HG03457 (cell line): ENCODE measurements around the gene GFY.

ENCODE experiments used
- ATAC-seq: cut with Tn5 transposase; IDR thresholded peaks from one replicate; pipeline ENCODE4 v1.9.1; 2021; ENCODE audit warnings: moderate number of reproducible peaks; ENCODE audit not compliant: unreplicated experiment

GFY gene

DNA sequence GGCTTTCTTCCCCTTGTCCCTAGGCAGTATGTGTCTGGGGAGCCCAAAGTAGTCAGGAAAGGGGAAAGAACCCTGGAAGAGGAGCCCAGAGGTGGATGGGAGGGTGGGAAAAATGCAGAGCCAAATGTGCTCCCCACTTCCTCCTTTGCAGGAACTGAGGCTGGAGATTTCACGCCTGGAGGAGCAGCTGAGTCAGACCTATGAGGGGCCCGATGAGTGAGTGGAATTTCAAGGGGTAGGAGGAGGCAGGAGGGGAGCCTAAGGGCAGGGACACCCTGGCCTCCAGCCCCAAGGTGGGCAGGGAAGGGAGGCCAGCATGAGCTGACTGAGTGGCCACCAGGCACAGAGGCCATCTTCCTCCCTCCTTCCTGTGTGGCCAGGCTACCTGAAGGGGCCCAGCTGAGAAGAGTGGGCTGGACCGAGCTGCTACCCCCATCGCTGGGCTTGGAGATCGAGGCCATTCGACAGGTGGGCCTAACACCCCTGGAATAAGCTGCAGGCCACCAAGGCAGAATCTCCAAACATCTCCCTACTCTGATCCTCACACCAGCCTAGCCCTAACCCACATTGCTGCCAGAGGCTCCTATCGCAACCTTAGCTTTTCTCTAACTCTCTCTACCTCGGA lies 16.3 kb upstream of the GFY start:
- no peak for ATAC-seq

DNA sequence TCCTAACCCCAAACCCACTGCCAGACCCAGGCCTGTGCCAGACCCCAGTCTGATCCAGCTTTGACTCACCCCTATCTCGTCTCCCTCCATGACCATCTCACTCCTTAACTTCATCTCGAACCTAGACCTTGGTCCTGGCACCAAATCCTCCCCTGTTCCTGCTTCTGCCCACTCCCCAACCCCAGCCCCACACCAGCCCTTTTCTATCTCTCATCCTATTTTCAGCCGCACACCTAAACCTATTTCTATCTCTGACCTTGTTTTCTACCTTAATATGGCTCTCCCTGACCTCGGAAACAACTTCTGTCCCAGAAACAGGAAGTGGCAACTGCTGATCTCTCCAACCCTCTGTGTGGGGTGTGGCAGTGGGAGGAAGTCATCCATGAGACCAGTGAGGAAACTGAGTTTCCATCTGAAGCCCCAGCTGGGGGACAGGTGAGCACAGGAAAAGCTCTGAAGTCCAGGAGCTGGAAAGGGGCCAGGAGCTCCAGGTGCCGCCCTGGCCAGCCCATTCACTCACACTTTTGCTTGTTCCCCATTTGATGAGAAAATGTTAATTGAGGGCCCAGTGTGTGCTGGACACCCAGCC lies 15.7 kb upstream of the GFY start:
- ATAC-seq, result no peak

DNA sequence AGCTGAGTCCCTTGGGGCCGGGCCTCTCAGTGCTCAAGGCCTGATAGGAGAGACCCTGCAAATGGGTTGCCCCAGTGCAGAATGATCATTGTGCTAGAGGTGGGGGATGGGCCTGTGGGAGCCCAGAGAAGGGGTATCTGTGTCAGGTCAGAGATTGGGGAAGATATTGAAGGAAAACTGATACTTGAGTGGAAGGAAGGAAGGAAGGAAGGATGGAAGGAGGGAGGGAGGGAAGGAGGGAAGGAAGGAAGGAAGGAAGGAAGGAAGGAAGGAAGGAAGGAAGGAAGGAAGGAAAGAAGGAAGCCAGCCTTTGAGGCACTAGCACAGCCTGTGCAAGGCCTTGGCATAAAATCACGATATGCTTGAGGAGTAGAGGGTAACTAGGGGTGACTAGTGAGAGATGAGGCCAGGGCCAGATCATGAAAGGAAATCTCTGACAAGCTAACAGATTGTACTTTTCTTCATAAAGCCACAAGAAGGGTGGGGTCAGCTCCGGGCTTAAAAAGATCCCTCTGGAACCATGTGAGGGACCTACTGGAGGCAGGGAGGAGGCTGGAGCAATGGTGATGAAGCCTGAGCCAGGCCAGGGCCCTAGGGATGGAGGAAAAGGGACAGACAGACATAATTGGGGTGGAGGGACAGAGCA lies 13.4 kb upstream of the GFY start:
- no peak for ATAC-seq

DNA sequence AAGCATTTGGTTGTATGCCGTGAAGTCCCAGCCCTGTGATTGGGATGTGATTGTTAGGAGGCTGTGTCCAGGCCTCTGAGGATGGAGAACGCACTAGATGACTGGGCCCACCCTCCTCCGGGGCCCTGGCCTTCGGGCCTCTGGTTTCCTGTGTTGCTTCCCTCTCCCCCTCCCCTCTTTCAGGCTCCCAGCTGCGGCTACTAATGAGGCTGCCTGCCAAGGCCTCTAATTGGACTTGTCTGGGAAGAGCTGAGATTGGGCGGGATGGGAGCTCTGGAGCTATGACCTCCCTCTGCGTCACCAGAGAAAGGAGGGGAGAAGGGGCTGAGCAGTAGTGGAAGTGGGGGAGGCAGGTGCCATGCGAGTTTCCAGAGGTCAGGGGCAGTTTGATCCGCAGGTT lies 11.8 kb upstream of the GFY start:
- no peak for ATAC-seq

DNA sequence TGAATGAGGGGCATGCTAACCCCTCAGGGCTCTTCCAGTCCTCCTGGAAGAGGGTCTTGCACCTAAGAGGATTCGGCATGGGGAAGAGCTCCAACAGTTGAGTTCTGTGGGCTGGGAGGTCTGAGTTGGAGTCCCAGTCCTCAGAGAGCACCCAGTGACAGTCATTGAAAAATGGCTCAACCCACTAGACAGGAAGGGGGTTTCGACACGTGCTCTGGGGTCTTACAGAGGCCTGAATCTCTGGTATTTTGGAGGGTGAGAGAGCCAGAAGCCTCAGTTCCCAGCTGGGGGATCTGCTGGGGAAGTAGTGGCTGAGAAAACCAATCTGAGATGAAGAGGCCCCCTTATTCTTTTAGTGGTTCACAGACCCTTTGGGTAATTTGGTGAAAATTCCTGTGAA lies 10.9 kb upstream of the GFY start:
- no peak for ATAC-seq

DNA sequence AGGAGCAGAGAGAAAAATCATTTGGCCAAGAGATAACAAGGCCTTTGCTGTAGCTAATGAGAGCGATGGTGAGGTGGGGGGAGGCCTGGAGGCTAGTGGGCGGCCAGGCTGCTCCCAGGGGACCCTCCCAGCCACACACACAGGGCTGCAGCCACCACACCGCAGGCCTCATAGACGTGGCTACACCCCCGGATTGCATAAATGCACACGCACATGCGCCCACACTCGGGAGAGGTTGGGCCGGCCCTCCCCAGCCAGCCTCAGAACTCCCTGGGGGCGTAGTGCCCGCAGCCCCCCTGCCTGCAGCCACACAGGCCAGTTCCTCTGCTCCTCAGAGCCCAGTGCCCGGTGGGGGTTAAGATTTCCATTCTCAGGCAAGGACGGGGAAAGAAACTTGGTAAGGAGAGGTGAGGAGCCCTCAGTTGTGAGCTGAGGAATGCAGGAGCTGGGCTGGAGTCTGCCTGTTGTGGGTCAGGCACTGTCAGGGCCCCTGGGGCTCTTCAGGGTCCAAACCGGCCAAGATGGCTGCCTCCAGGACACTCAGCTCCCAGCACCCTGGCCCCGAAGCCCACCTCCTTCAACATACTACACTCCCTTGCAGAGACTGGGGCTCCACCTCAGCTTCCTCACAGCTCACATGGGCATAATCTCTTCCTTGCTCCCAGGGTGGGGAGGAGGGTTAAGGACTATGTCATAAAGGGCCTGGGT lies 9.9 kb upstream of the GFY start:
- ATAC-seq, result no peak

DNA sequence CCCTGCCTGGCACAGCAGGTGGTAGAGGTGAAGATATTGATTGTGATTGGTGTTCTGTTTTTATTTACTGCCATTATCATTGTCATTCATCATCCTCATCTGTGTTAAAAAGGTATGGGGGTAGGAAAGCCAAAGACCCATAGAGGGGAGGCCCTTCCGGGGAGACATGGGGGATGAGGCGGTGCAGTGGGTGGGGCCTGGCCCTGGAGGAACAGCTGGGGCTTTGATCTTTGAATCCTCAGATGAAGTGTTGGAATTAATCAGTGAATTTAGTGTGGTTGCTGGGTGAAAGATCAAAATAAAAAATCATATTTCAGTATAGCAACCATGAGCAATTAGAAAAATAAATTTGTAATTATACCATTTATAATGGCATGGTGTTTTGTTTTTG lies 9.4 kb upstream of the GFY start:
- ATAC-seq, result no peak

DNA sequence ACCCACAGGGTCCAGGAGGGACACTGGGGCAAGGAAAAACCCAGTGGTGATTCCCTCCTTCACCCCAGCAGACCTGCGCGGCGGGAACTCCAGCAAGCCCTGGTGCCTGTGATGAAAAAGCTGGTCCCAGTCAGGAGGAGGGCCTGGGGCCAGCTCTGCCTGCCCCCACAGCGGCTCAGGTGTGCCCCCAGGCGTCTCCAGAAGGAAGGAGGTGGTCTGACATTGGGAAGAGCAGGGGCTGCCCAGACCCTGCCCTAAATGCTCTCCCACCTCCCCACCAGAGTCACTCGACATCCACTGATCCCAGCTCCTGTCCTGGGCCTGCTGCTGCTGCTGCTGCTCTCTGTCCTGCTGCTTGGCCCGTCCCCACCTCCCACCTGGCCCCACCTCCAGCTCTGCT lies 8.1 kb upstream of the GFY start:
- no peak for ATAC-seq

DNA sequence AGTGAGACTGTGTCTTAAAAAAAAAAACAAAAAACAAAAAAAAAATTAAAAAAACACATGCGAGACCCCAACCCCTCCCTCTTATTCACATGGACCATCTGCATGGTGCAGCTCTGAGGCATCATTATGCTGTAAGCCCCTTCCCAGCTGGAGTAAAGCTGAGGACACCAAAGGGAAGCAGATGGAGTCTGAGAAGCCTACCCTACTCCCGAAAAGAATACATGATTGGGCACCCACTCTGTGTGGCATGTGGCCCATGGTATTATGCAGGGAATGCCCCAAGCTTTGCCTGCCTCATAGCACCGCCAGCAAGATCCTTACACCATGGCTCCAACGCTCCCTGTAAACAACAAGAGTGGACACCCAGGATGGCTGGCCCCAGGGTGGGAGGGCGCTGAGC lies 6.7 kb upstream of the GFY start:
- ATAC-seq, result no peak

DNA sequence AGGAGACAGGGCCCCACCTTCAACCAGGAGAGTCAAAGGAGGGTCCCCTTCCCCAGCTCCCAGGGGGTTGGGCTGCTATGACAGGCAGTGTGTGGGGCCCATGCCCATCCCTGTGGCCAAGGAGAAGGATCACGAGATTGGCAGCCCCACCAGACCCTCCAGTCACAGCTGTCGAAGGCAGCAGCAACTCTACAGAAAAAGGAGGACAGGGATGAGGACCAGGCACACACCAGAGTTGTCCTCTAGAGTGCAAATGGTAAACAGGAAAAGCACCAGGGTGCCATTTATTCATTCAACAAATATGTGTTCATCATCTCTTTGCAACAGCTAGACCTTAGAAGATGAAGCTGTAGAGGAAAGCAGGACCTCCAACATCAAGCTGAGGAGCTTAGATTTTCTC lies 6.0 kb upstream of the GFY start:
- ATAC-seq, result no peak

DNA sequence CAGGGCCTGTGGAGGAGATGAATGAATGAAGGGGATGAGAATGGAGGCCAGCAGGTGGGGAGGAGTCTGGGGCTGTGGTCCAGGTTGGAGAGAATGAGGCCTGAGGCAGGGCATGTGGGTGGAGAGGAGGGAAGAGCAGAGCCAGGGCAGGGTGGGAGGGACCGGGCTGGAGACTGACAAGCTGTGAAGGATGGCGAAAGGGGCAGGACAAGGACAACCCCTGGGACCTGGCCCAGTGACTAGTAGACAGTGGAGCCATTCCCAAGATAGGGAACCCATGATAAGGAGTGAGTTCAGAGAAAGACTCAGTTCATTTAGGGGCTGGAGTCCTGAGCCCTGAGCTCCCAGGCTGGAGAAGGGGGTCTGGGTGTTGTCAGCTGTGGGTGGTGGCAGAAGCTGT lies 5.0 kb upstream of the GFY start:
- no peak for ATAC-seq

DNA sequence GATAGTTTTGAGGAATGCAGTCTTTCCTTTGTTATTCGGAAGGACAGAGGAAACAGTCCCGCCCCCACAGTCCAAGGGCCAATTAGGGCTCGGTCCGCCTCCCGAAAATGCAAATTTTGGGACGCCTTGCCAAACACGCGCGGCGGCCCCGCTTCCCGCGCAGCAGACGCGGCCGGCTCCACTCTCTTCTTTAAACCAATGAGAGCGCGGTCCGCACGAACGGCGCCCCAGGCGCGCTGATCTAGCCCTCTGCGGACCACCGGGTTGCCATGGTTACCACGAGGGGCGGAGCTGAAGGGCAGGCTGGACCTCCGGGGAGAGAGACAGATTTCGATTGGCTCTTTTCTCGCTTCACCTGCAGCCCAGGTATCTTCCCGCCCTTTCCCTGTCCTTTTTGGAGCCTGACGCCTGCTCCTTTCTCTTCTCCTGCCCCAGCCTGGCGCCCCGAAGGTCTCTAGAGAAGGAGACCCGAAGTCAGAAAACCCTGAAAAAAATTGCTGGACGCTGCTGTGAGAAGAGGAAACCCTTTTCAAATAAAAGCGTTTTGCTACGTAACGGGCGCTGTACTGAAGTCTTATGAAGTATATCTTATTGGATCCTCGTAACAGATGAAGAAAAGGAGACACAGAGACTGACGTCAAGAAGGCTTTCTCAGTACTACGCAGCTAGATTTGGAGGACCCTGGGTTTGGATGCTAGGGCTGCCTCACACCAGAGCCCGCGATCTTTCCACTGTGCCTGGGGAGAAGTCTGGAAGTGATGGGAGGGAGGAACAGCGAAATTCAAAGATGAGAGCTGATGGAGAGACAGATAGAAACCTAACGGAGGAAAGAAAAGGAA lies 3.9 kb upstream of the GFY start:
- no peak for ATAC-seq

DNA sequence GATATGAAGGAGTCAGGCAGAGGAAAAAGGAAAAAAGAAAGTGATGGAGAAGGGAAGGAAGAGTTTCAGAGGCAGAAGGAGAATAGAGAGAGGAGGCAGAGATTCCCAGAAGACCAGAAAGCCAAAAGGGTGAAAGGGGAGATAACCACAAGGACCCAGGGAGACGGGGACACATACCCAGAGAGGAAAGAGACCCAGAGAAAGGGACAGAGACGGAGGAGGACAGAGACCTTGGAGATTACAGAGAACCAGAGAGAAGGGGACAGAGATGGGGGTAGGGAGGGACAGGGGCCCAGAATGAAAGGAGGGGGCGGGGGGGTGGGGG lies 3.3 kb upstream of the GFY start:
- no peak for ATAC-seq

DNA sequence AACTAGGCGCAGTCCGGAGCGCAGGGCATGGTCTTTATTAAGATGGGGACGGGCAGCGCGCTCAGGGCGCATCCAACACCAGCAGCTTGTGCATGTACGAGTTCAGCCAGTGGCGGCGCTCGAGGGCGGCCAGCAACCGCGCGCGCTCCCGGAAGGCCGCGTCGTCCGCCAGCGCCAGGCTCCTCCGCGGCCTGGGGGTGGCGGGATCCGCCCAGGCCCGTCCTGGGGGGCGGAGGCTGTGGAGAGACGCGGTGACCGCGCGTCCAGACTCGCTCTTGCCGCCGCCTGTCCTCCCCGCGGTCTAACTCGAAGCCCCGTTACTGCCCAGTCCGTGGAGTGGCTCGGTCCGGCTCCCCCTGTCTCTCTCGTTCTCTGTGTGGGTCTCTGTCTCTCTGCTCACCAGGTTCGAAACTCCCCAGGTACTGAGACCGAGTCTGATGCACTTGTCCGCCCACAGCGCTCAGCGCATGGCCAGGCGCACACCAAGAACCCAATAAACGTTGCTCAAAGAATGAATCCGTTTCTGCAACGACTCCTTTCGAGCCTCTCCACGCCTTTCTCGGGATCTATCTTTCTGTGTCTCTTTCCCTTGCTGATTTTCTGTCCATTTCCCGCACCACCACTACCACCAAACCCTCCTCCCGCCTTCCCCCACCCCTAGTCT lies 2.6 kb upstream of the GFY start:
- no peak for ATAC-seq

DNA sequence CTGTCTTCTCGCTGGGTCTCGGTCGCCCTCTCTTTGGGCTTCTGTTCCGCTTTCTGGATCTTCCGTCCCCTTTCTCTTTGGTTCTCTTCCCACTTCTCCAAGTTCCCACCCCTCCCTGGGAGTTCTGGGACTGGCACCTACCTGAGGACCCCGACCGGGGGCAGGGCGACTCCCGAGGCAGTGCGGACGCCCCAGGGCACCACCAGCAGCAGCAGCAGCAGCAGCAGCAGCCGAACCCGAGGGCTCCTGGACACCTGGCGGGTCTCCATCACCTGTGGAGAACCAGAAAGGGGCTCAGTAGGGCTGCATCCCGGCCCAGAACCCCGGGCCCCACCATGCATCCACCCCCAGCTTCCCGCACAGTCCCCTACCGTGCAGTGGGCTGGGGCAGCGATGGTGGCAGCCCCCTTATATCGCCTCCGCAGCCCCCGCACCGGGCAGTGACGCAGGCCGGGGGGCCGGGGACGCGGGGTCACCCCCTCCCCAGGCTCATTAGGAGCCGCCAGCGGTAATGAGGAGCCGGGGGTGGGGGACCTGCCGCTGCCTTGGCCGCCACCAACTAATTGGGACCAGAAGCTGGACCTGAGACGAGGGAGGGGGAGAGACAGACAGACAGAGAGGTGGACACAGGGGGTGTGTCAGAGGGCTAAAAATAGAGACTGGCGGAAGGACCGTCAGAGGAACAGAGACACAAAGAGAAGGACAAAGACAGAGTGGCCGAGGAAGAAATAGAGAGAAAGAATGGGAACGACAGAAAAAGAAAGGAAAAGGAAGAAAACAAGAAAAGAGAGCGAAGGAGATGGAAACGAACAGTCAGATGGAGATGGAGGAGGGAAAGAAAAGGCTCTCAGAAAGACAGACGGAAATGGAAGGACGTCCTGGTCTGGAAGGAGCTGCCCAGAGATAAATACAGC lies 1.9 kb upstream of the GFY start, which contains the start of gene PTH2:
Gene PTH2, minus strand, starts transcription at position 371 of the 914 bp plus-strand sequence. Its CDS starts 102 bp downstream, at position 269.
- ATAC-seq, result no peak

DNA sequence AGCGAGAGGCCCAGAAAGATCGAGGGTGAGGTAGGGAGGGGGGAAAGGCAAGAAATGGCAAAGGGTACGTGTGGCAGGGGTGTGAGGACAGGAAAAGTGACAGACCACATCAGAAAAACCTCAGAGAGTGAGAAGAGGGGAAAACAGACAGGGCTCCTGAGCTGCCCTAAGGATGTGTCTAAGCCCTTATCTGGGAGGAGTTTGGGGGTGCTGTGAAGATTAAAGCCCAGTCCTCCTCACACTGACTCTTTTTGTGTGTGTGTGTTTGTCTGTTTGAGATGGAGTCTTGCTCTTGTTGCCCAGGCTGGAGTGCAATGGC lies 1.2 kb upstream of the GFY start:
- ATAC-seq, result no peak

DNA sequence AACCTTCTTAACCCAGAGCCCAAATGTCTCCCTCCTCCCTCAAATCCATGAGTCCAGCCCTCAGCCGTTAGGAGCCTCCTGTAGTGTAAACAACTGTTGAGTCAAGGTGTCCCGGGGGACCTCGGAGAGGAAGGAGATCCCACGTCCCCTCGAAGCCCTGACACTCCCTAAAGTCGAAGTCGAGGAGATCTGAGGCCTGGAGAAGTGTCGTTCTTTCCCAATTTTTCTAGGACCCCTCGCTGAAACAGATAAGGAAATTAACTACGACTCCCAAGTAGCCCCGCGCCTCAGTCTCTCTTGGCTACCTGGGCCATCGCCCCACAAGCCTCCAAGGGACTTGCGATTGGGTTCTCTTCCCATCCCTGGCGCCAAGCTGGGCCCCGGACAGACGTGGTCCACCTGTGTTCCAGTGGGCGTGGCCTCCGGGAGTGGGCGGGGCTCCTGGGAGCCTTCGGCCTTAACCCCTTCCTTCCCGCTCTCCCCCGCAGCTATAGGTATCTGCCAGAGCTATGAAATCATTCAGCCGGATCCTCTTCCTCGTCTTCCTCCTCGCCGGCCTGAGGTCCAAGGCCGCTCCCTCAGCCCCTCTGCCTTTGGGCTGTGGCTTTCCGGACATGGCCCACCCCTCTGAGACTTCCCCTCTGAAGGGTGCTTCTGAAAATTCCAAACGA lies 869 bp downstream of the GFY start:
- no peak for ATAC-seq

DNA sequence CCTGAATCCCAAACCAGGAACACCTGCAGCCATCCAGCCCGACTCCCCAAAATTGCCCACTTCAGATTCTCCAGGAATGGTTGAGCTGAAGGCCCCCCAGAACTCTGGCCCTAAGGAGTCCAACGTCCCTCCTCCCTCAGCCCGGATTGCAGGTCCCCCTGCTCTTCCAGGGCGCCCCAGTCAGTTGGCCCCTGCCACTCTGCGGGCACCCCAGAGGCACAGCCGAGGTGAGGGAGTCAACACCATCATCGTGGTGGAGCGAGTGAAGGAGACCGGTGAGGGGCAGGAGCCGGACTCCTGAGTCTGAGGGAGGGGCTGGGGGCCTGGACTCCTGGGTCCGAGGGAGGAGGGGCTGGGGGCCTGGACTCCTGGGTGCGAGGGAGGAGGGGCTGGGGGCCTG lies 2.2 kb downstream of the GFY start:
- ATAC-seq, result no peak

DNA sequence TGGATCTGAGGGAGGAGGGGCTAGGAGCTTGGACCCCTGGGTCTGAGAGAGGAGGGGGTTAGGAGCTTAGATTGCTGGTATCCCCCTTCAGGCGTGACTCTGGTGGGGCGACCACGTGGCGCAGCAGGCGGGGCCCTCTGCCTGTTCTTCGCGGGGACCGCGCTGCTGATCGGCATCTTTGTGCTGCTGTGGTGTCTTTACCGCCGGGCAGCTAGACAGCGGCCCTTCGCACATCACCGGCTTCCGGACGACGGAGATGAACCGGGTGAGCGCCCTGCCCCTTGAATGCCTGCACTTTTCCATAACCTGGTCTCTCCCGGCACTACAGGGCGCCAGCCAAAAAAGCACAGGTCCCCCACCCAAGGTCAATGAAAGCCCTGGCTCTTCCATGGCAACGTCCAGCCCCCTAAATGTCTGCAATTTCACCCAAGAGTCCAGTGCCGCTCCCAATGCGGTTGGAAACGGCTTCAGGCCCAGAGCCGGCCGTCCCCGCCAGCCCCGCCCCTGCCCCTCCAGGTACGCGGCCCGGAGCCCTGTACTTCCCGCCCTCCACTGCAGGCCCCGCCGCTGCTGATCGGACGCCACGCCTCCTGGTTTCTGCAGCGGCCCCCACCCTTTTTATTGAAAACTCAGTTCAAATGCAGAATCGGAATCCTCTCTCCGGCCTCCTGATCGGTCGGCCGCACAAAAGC lies 2.8 kb downstream of the GFY start:
- no peak for ATAC-seq
